ENCODE data around the gene MCUB.
A peak's percentile ranks its signal among the peaks of the same experiment; 100 is the strongest.

MCUB gene

DNA sequence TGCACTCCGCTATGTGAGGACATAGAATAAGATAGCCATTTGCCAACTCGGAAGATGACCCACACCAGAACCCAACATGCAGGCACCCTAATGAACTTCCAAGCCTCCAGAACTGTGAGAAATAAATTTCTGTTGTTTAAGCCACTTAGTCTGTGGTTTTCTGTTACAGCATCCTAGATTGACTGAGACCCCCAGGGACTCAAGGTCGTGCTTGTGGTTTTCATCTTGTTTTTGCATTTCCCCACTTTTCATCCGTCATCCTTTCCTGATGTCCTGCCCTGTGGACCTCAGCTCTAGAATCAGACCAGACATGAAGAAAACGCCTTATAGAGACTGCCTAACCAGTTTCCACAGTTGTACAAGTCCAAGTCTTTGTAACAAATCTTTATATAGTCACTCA is 54.4 kb downstream of the MCUB start:
- no peak overlapping the region for H3K4me3 ChIP-seq (ENCODE audit: low read depth, low read length)
- peak; percentile 16 for DNase-seq (ENCODE audit: low read depth)

- DNase-seq (ENCODE audit: low read depth) = no peak
- H3K4me3 ChIP-seq (ENCODE audit: low read depth, low read length) = no peak overlapping the region
These were observed 55.7 kb downstream of the MCUB start for GRCh38 chr4:109615742-109616141.

DNA sequence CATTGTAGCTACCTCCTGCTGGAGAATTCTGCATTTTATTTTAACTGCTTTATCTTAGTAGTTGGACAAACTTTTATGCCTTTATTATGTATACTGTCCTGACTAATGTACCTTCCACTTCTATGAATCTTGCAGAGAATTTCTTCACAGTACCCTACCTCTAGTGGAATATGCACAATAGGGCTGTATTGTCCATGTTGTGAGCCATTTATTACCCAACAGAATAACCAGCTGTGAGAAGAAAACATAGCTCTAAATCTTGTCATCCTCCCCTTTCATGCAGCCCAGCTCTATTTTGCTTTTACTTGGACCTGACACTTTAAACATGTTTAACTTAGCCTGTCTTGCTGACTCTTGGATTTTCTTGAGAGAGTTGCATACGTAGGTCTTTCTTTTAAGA is 56.2 kb downstream of the MCUB start:
- no peak for DNase-seq (ENCODE audit: low read depth)
- no peak overlapping the region for H3K4me3 ChIP-seq (ENCODE audit: low read depth, low read length)

DNA sequence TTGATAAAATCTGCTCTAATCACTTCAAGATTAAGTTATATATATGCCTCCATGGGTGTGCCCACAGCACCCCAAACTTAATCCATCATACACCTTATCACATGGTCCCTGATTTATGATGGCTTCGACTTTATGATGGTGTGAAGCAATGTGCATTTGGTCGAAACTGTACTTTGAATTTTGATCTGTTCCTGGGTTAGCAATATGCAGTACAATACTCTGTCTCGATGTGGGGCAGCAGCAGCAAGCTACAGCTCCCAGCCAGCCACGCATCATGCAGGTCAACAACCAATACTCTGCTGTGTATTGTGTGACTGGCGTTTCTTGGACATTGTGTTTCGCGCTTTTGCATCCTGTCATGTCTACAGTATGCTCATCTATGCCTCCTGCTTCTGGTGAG is 62.6 kb downstream of the MCUB start:
- no peak for DNase-seq (ENCODE audit: low read depth)
- no peak overlapping the region for H3K4me3 ChIP-seq (ENCODE audit: low read depth, low read length)

DNA sequence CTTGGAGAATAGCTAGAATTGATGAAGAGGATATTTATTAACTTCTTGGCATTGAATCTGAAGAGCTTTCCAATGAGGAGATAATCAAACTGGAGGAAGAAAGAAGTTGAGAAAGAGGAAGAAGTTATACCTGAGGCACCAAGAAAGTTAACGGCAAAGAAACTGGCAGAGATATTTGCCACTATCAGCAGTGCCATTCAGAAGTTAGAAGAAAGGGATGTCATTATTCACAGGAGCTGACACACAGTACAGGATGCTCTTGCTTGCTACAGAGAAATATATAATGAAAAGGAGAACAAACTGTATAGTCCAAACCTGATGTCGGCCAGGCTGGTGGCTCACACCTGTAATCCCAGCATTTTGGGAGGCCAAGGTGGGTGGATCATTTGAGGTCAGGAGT is 64.5 kb downstream of the MCUB start:
- no peak for DNase-seq (ENCODE audit: low read depth)
- no peak overlapping the region for H3K4me3 ChIP-seq (ENCODE audit: low read depth, low read length)

DNA sequence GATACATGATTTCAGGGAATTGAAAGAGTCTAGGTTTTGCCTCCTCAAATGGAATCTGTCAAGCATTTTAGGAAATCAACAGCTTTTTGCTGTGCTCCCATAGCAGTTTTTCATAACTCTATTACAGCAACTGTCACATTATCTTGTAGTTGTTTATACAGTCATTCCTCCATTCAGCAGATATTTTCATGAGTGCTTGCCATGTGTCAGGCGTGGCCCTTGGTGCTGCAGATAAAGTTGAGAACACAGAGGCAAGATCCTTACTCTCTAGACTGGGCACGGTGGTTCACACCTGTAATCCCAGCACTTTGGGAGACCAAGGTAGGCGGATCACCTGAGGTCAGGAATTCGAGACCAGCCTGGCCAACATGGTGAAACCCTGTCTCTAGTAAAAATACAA is 67.3 kb downstream of the MCUB start:
- no peak overlapping the region for H3K4me3 ChIP-seq (ENCODE audit: low read depth, low read length)
- DNase-seq (ENCODE audit: low read depth) = no peak

DNA sequence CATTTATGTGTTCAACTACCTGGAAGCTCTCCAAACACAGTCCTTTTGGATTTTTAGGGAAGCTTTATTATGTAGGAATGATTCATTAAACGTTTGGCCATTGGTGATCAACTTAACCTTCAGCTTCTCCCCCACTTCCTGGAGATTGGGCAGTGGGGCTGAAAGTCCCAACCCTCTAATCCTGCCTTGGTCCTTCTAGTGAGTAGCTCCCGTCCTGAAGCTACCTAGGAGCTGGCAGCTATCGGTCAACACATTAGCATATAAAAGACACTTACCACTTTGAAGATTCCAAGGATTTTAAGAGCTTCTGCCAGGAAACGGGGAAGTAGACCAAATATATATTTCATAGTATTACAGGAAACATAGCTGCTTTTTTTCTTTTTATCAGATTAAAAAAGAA is 69.7 kb downstream of the MCUB start:
- no peak overlapping the region for H3K4me3 ChIP-seq (ENCODE audit: low read depth, low read length)
- DNase-seq (ENCODE audit: low read depth) = no peak

DNA sequence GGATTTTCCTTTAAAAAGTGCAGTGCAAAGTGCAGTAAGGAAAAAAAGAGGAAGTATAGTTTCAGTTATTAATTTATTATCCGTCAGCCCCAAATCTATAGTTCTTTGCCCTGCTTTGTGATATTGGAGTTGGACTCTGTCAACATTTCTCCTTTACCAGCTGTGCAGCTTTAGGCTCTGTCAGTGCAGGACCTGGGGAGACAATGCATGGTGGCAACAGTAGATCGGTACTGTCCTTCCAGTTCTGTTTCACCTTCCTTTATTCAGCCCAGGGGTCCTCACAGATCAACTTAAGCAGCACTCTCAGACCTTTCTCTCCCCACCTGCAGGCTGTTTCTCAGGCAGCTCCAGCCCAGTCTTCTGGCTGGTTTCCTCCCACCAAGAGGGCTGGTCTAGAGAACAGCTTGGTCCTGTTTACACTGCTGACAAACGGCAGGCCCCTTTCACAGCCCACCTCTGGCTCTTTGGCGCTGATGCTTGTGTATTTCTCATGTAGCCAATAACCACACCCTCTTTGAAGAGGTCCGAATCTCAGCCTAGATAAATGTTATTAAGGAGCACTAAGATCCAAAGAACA is 71.6 kb downstream of the MCUB start:
- H3K4me3 ChIP-seq (ENCODE audit: low read depth, low read length) = no peak overlapping the region
- DNase-seq (ENCODE audit: low read depth) = no peak

DNA sequence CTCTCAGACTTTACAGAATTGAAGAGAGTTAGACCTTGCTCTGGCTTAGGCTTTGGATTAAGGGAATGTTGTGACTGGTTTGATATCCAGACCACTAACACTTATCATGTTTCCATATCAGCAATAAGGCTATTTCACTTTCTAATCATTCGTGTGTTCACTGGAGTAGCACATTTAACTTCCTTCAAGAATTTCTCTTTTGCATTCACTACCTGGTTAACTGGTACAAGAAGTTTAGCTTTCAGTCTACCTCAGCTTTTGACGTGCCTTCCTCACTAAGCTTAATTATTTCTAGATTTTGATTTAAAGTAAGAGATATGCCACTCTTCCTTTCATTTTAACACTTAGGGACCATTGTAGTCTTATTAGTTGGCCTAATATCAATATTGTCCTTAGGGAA is 80.6 kb downstream of the MCUB start:
- H3K4me3 ChIP-seq (ENCODE audit: low read depth, low read length) = no peak overlapping the region

GRCh38 chr4:109645874-109646710 is 86.0 kb downstream of the MCUB start:
- DNase-seq (ENCODE audit: low read depth) = no peak
- H3K4me3 ChIP-seq (ENCODE audit: low read depth, low read length) = no peak overlapping the region

More for the DNA sequence above, 80.6 kb downstream of the MCUB start:
- no peak for DNase-seq (ENCODE audit: low read depth)

DNA sequence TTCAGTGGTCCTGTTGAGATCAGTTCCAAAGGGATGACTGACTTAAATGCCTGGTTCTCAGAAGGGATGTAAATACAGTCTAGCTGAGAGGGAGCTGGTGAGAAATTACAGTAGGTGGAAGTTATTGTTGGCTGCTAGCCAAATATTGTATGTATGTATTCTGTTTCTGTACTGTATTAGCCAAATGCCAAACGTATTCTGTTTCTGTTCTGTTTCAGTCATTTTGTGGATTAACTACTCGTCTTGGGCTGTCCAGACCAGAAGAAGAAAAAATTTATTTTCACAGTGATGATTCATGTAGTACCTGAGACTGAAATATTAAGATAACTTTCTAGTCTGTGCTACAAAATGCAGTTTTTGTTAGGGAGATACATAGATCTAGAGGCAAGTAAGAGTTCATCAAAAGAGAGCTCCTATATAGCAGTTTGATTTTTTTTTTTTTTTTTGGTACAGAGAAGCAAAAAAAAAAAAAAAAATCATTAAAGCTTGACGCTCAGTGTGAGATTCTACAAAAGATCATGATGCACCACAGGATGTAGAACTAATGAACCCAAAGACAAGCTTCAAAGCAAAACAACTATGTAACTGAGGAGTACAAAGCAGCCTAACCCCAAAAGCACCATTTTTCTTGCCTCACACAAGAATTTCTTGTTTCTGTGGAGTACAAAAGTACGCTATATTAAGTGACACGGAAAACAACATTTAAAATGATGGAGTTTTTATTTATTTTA is 88.4 kb downstream of the MCUB start:
- no peak overlapping the region for H3K4me3 ChIP-seq (ENCODE audit: low read depth, low read length)
- no peak for DNase-seq (ENCODE audit: low read depth)

GRCh38 chr4:109648997-109649575 is 89.0 kb downstream of the MCUB start:
- no peak overlapping the region for H3K4me3 ChIP-seq (ENCODE audit: low read depth, low read length)
- DNase-seq (ENCODE audit: low read depth) = no peak

DNA sequence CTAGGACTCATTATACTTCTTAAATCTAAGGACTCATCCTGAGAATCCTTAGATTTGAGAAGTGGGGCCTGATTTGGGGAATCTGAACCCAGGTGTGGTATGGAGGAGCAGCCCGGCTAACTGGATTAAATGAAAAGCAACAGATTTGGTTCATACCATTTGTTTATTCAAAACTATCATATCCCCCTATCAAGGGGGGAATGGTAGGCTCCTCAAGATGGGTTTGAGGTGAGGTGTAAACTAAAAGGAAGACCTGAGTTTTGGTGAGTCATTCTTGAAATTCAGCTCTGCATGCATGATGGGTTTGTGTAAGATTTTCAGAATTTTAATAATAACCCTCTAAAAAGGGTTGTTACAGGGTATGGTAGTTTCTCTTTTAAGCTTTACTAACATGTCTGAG is 89.8 kb downstream of the MCUB start:
- no peak for DNase-seq (ENCODE audit: low read depth)
- no peak overlapping the region for H3K4me3 ChIP-seq (ENCODE audit: low read depth, low read length)

DNA sequence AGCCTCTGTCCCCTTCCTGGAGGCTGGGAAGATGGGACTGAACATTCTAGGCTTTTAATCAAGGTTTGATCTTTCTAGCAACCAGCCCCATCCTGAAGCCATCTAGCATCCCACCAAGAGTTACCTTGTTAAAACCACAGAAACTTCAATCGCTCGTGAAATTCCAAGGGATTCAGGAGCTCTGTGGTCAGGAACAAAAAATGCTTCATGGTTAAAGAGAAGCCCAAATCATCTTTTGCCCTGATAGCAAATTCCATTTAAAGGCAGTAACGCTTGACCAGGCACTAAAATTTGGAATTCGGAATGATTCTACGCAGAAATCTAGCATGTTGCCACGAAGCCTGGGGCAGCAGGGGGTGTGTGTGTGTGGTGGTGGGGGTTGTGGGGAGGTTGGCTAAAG is 95.3 kb downstream of the MCUB start:
- DNase-seq (ENCODE audit: low read depth) = no peak
- no peak overlapping the region for H3K4me3 ChIP-seq (ENCODE audit: low read depth, low read length)

DNA sequence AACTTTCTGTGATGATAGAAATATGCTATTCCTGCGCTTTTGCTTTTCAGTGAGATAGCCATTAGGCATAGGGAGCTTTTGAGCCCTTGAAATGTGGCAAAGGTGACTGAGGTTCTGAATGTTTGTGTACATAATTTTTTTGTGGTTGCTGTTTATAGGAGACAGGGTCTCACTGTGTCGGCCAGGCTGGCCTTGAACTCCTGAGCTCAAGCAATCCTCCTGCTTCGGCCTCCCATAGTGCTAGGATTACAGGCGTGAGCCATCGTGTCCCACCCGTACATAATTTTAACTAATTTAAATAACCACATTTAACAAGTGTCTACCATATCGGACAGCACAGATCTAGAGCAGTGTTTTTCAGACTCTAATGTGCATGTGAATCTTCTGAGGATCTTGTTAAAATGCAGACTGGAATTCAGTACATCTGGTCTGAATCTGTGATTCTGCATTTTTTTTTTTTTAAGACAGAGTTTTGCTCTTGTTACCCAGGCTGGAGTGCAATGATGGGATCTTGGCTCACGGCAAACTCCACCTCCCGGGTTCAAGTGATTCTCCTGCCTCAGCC is 97.9 kb downstream of the MCUB start:
- DNase-seq (ENCODE audit: low read depth) = no peak
- H3K4me3 ChIP-seq (ENCODE audit: low read depth, low read length) = no peak overlapping the region

DNA sequence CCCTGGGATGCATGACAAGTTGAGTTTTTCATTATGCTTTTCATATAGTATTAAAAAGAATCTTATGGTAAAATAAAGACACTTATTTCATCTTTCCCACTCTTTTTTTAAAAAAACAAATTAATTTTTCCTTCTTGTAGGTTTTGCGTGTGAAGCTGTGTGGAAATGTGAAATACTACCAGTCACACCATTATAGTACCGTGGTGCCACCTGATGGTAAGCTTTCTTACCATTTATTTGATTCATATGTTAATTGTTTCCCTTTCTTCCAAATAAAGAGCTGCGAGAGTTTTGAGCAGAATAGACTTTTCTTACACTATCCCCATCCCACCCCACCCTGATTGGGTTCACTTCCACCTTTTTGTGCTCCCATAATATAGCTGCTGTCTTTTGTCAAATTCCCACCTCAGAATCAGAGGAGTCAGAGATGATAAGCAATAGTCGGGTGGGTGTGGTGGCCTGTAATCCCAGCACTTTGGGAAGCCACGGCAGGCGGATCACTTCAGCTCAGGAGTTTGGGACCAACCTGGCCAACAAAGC is 98.9 kb downstream of the MCUB start:
- DNase-seq (ENCODE audit: low read depth) = no peak
- no peak overlapping the region for H3K4me3 ChIP-seq (ENCODE audit: low read depth, low read length)

DNA sequence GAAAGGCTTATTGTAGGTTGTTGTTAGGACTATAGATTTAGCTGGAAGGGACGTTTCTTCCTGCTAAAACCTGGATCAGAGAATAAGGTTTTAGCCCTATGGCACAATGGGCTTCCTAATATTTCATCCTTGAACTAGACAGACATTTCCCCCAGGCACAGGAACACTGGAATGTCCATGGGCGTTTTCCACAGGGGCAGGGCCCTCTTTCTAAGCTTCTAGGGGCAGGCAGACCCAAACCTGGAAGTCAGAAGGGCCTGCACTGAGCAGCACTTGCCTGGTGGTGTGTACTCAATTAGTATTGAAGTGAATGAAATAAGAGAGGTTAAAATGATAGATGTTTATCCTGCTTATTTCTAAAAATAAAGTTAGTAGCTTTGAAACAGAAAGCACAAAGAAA is 102.1 kb downstream of the MCUB start:
- no peak overlapping the region for H3K4me3 ChIP-seq (ENCODE audit: low read depth, low read length)
- no peak for DNase-seq (ENCODE audit: low read depth)

DNA sequence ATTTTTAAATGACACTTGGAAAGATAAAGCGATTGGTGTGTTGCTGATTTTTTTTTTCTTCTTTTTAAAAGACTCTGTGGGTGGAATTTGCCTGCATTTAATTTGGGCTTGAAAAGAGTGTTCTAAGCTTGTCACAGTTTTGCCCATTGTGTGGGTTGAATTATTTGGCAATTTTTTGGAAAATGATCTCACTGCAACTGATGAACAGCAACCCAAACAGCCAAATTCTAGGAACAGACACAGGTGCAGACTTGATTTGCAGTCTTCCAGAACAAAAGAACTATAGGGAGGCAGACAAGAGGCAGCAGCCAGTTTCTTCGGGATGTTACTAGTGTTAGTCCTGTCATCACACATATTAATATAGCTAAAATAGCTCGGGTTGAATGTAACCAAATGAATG is 102.7 kb downstream of the MCUB start:
- no peak overlapping the region for H3K4me3 ChIP-seq (ENCODE audit: low read depth, low read length)
- no peak for DNase-seq (ENCODE audit: low read depth)

- DNase-seq (ENCODE audit: low read depth) = no peak
- H3K4me3 ChIP-seq (ENCODE audit: low read depth, low read length) = no peak overlapping the region
These were observed 105.9 kb downstream of the MCUB start for GRCh38 chr4:109665783-109666485.
